Hematopoietic multipotent progenitor cell treated with erythropoietin and hydrocortisone succinate and interleukin-3 and kit ligand, for 6 days (in vitro differentiated cells): Measurements from ENCODE around the gene DTWD2.
"Not testable (repeated sequence)": the region's sequence is repeated elsewhere in the genome, so short reads cannot be mapped to it uniquely, and the experiment has no call there.

Experiments used
- DNase-seq: peaks from one replicate; pipeline ENCODE4 v3.0.0-alpha.2; 2015

The DTWD2 gene

DNA sequence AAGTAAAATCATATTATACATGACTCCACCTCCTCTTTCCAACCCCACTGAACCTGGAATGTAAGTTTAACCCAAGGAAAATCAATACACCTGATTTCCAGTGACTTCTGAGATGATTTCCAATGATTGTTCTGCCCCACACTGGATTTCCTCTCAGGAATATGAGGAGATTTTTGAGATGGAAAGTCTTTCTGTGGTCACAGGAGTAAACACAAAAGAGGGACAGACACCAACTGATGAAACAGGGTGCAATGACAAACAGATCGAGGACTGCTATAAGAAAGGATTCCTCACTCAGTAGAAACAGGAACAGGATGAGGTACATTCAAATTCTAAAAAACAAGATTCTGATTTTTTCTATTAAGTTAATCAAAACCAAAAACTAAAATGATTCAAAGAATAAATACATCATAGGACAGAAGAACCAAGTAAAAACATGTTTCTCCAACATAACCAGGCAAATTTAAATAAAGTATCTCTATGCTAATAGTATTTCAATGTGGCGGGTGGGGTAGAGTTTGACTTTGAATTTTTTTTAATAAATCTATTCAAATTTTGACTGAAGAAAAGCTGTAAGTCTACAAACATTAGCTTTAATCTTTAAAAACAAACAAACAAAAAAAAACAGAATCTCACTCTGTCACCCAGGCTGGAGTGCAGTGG is 42.1 kb downstream of the DTWD2 start:
- DNase-seq = no peak

DNA sequence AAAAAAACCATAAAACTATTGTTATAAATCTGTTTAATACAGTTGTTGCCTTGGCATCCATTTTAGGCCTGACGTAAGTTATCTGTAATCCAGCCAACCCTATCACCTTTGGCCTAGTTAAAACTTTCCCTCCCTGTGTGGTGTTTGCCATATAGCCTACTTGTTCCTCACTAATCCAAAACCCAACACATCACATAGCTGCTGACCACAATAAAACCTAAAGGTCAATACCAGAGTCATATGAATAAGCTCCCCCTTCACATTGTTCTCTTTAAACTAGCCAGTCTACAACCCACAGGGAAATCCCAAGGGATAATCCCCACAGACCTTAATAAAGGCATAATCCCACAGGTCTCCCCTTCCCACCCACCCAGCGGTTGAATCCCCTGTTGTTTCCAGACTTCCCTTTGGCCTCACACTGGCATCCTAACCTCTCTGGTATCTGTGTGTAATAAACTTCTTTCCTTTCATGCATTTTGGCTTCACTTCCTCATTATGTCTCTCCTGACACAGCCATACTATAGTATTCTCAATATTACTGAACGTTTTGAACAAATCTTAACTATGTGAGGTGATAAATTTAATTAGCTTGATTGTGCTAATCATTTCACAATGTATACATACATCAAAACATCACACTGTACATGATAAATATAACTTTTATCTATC is 50.8 kb downstream of the DTWD2 start:
- DNase-seq = no peak

DNA sequence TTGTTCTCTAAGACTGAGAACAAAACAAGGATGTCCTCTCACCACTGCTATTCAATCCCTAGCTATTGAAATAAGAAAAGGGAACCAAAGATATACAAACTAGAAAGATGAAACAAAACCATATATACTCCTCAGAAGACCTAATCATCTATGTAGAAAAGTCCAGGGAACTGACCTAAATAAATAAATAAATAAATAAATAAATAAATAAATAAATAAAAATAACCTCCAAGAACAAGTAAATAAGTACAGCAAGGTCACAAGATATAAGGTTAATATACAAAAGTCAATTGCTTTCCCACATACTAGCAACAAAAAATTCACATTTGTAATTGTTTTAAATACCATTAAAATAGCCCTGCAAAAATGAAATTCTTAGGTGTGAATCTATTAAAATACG is 54.6 kb downstream of the DTWD2 start:
- no peak for DNase-seq

DNA sequence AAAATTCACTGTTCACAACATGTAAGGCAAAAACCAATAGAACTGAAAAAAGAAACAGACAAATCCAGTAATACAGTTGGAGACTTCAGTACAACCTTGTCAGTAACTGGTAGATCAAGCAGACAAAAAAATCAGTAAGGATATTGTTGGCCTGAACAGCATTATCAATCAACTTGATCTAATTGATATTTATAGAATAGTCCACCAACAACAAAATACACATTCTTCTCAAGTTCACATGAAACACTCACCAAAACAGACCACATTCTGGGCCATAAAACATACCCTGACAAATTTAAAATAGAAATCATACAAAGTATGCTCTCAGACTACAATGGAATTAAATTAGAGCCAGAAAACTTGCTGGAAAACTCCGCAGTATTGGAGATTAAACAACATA is 56.8 kb downstream of the DTWD2 start:
- no peak for DNase-seq

DNA sequence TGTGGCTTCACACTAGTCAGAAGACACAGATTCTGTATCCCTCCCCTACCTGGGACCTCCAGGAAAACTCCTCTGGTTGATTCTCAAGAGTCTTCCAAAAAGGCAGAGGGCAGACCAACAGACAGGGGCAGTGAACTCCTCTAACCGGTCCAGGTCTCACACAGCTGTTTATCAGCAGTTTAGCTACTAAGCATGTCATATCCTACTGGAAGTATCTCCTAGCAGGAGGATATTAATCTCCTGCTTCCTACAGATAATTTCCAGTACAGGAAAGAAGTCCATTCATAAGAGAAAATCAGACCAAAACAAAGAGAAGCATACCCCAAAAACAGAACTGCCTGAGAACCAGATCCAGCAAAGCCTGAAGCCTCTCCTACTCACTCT is 64.3 kb downstream of the DTWD2 start:
- DNase-seq = no peak

DNA sequence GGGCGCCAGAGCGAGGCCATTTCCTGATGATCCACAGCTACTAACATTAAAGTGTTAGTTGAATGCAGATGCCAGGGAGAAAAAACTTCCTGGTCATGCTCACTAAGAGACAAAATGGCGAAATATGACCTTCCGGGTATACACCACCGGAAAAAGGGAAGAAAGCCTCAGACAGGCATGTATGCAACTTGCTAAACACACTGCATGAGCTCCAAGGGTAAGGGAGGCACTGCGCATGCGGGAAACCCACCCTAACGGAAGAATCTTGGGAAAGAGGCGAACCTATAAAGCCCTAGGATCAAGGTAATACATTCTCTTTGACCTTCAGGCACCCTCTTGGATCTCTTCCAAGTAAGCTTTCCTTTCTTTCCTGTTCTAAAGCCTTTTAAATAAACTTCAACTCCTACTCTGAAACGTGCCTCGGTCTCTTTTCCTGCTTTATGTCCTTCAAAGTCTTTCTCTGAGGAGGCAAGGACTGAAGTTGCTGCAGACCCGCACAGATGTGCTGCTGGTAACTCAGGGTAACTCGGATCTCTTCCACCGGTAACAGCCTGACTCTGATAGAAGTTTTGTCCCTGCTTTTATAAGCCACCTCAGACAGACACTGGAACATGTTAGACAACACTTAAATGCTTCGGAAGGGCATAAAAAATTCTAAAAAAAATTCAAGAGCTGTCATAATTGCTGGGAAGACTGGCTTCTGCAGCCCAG is 64.9 kb downstream of the DTWD2 start:
- no peak for DNase-seq

DNA sequence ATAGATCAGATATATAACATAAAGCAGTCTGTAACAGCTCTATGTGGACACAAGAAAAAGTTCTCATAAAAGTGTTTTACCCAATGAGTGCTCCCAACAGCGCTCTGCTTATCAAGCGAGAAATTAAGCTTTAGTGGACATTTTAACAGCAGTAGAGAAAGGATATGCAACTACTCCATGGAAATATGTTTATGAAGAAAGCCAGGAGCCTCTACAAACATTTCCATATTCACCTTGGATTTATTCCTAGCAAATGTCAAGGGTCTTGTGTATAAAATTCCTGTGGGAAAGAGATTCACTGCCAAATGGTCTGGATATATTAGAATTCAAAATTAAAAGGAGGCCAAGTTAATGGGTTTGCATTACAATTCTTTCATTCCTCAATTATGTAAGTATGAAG is 66.5 kb downstream of the DTWD2 start:
- no peak for DNase-seq

DNA sequence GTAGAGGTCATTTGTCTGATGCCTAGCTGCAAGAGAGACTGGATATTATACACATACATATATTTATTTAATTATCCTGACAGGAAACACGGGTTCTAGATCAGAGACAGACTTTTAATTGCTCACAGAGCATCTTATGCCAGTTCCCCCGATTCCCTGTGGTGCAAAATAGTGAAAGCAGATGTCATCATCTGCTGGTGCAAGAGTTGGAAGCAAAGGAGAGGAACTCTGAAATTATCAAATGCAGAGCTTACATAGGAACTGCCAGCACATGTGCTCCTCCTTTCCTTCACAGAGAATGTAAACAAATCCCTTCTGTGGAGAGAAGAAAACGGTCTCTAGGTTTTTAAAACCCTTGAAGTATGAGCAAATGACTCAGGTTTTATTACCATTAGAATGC is 69.3 kb downstream of the DTWD2 start:
- DNase-seq = no peak

DNA sequence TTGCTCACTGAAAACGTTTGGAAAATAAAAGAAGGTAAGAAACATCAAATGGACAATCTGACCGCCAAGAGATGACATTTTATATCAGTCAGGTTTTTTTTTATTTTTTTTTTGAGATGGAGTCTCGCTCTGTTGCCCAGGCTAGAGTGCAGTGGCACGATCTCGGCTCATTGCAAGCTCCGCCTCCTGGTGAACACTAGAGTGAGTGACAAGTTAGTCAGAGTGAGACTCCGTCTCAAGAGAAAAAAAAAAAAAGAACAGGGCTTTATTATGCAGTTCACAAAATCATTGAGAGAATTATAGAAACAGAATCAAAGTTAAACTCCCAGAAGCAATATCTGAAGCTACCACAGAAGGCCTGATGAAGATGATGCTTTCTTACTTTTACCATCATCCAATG is 70.1 kb downstream of the DTWD2 start:
- DNase-seq = no peak

DNA sequence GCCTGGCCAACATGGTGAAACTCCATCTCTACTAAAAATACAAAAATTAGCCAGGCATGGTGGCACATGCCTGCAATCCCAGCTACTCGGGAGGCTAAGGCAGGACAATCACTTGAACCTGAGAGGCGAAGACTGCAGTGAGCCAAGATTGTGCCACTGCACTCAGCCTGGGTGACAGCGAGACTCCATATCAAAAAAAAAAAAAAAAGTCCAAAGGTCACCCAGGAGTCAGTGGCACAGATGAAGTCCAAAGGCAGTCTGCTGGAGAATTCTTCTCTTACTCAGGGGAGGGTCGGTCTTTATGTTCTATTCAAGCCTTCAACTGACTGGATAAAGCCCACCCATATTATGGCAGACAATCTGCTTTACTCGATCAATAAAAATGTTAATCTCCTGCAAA is 80.8 kb downstream of the DTWD2 start:
- not testable (repeated sequence) for DNase-seq

DNA sequence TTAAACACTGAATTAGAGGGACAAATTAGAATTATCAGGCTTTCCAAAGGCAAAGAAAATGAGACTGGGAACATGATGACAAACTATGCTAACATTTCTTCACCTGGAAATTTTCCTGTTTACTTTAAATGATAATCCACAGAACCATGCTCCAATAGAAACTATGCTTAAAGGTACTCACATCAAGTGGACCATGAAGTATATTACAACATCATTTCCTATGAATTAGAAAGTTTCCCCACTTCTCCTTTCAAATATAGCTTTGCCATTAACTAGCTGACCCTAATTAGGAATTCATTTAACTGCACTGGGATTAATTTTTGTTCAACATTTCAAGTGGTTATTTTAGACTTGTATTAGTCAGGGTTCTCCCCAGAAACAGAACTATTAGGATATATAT is 81.4 kb downstream of the DTWD2 start:
- no peak for DNase-seq

DNA sequence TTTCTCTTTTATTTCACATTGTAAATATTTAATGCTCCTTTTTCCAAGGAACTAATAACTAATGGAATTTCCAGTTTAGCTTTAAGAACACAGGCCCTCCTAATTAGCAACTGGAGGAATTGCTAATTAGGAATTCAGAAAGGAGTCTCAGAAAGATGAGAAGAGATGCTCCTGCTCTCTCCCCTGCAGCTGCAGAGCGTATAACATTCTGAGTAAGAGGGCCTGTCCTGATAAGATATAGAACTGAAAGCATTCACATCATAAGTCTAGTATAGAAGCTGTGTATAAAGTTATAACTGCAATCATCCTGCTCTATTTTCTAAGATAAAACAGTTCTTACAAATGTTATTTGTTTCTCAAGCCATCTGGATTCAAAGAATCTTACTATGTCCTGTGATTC is 83.2 kb downstream of the DTWD2 start:
- peak; percentile 69 for DNase-seq

DNA sequence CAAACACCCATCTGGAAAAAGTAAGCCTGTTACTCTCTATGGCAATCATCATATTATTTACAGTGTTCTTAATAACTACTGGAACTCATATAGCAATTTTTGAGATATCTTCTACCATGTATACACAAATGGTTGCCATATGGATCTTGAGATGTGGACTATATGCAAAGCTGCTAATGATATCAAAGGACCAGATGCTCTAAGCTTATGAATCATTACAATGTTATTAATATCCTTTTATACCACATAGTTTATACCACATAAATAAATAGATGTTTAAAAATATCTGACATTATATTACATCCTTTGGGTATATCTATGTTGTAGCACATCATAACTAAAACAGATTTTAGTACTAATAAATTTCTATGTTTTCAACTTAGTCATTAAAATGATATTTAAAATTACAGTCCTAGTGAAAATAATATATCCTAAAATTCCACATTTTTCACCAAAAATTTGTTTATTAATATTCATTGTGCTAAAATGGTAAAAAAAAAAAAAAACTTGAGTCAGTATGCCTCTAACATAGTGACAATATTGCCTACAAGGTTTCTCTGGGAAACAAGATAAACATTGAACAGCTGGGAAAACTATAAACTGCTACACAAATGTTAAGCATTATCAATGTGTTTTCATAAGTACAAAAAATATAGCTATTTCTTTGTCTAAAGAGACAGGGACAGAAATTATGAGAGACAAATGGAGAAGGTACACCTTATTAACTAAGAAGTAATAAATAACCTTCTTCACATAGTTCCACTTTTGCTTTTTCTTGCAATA is 85.5 kb downstream of the DTWD2 start:
- no peak for DNase-seq

DNA sequence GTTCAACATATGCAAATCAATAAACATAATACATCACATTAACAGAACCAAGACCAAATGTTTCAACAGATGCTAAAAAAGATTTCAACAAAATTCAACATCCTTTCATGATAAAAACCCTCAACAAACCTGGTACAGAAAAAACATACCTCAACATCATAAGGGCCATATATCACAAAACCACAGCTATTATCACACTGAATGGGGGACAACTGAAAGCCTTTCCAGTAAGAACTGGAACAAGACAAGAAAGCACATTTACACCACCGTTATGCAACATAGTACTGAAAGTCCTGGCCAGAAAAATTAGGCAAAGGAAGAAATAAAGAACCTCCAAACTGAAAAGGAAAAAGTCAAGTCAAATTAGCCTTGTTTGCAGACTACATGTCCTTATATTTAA is 93.6 kb downstream of the DTWD2 start:
- peak; percentile 79 for DNase-seq

DNA sequence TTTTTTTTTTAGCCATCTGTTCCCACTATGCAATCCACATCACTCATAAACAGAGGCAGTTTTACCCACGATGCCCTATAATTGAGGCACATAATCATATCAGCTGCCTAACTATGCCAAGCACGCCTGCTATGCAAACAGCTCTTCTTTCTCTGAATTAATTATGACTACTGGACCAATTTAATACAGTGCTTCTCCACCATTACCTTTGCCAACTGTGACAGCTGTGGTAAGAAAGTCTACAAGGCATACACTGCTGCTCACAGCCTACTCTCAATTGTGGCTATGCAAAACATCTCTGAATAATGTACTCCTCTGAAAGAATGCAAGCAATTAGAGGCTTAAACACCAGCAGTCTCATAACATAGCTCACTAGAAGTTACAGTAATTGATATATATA is 97.1 kb downstream of the DTWD2 start:
- no peak for DNase-seq

DNA sequence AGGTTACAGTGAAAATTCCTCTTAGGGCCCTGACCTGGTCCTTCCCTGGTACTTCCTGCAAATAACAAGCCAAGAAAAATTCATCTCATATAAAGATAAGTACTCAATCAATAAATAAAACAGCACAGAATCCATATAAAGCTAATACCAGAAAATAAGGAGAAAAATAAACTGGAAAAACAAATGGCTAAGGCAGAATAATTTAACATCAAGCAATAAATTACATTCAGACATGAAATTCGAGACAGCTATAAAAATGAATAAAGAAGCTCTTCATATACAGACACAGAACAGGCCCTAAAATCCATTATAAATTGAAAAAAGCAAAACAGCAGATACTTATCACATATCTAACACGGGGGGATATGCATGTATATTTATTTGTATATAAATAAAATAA is 99.2 kb downstream of the DTWD2 start:
- DNase-seq = no peak

DNA sequence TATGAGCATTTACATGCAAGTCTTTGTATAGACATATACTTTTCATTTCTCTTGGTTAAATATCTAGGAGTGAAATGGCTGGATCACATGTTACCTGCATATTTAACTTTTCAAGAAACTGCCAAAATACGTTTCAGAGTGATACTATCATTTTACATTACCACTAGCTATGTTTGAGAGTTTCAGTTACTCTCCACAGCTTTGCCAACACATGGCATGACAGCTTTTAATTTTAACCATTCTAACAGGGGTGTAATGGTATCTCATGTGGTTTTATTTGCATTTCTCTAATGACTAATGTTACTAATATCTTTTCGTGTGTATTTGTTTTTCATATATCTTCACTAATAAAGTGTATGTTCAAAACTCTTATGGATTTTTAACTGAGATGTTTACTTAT is 99.8 kb downstream of the DTWD2 start:
- no peak for DNase-seq

DNA sequence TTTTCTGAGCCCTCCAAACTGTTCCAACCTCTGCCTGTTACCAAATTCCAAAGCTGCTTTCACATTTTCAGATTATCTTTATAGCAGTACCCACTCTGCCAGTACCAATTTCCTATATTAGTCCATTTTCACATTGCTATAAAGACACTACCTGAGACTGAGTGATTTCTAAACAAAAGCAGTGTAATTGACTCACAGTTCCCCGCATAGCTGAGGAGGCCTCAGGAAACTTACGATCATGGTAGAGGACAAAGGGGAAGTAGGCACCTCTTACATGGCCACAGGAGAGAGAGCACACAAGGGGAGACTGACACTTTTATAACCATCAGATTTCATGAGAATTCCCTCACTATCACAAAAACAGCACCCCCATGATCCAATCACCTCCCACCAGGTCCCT is 105.0 kb downstream of the DTWD2 start:
- DNase-seq = peak; percentile 54

DNA sequence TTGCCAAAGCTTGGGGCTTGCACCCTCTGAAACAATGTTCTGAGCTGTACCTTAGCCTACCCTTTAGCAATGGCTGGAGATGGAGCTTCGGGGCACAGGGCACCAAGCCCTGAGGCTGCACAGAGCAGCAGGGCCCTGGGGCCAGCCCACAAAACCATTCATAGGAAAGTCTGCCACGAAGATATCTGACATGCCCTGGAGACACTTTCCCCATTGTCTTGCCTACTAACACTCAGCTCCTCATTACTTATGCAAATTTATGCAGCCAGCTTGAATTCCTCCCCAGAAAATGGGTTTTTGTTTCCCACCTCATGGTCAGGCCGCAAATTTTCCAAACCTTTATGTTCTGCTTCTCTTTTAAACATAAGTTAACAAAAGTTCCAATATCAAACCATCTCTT is 105.7 kb downstream of the DTWD2 start:
- DNase-seq = no peak

DNA sequence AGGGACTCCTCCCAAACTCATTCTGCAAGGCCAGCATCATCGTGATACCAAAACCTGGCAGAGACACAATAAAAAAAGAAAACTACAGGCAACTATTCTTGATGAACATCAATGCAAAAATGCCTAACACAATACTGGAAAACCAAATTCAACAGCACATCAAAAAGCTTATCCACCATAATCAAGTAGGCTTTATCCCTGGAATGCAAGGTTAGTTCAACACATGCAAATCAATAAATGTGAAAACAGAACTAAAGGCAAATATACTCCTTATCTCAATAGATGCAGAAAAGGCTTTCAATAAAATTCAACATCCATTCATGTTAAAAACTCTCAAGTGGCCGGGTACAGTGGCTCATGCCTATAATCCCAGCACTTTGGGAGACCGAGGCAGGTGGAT is 111.5 kb downstream of the DTWD2 start:
- DNase-seq = not testable (repeated sequence)

DNA sequence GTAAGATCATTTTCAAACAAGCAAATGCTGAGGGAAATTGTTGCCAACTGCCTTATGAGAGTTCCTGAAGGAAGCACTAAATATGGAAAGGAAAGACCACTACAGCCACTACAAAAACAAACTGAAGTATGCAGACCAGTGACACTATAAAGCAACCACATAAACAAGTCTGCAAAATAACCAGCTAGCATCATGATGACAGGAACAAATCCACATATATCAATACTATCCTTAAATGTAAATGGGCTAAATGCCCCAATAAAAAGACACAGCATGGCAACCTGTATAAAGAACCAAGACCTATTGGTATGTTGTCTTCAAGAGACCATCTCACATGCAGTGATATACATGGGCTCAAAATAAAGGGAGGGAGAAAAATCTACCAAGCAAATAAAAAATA is 113.2 kb downstream of the DTWD2 start:
- no peak for DNase-seq

DNA sequence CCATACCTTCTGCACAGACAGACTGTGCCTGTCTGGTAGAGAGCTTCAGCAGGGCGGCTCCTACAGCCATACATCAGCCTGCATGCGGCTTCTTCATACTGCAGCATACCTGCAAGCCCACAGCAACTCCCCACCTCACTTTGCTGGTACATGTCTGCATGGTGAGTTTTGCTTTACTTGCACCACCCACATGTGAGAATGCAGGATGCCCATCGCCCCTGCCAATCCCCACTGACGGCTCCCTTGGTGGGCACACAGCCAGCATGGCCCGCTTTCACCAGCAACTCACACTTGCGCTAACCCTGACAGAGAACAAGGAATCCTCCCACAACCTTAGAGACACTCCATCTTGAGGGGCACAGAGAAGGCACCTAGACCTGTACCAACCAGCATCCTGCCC is 114.9 kb downstream of the DTWD2 start:
- no peak for DNase-seq

DNA sequence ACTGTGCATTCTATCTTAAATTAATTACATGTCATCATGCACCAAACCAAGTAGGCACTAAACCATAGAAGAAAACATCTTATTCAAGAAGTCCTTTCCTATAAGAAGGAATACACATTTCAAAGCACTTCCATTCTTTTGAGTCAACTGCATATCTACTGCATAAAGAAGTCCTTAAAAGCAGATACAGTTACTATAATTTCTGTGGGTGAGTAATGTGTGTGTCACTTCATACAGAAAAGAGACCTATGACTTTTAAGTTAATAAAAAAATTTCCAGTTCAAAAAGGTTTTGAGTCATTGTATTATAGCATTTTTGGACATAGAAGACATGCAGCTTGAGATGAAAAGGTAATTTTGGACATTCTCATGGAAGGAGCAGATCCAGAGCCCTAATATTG is 125.0 kb downstream of the DTWD2 start:
- DNase-seq = no peak

DNA sequence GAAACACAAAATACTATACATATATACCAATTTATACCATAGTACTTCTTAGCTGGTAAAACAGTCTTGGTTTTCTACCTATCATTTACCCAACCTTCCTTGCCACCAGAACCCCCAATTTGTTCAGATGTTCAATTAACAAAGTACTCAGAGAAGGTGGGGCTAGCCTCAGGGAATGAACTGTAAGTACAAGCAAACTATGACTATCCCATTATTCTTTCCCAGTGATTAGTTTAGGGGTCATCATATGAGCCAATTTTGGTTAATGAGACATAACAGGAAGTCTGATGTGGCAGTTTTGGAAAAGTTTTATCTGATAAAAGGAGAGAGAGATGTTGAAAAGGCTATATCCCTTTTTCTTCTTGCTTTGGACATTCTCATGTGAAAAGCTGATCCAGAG is 125.8 kb downstream of the DTWD2 start:
- DNase-seq = no peak
